AG04450 (cell line): ENCODE measurements around the gene ASGR1. TPM values are rescaled to one million over a fixed set of nuclear protein-coding genes. Genes with fewer than 3 reads are reported as not detected.
A peak's percentile ranks its signal among the peaks of the same experiment; 100 is the strongest.

Experiments
- CTCF ChIA-PET: fragments of 300-600, 350-600 bp; formaldehyde crosslinking; extraction: SDS; loops from one replicate; lab custom pipeline; 2022; ENCODE audit warnings: antibody characterized with exemption, inconsistent platforms; lab: Charles Lee
- POLR2A ChIA-PET: fragments of 350-600 bp; formaldehyde crosslinking; extraction: SDS; loops from one replicate; lab custom pipeline; 2021; ENCODE audit warnings: antibody characterized with exemption, inconsistent platforms; lab: Yijun Ruan, JAX
- DNase-seq: peaks from one replicate; pipeline ENCODE4 v3.0.0-alpha.2; 2011; ENCODE audit warnings: low read depth, low spot score
- H3K27ac ChIP-seq: one replicate; pipeline ENCODE4 v1.5.1; 2012; ENCODE audit warnings: low read depth, low read length, control low read depth
- H3K27me3 ChIP-seq: one replicate; pipeline ENCODE4 v1.6.0; 2012; ENCODE audit warnings: low read length; ENCODE audit not compliant: control insufficient read depth, insufficient read depth
- H3K4me3 ChIP-seq: 2 replicates; pipeline ENCODE4 v1.5.1; 2011; ENCODE audit warnings: mild to moderate bottlenecking, low read depth, low read length, control low read depth
- H3K9me3 ChIP-seq: 2 replicates; pipeline ENCODE4 v1.5.1; 2012; ENCODE audit warnings: low read length; ENCODE audit not compliant: control insufficient read depth, insufficient read depth
- polyA plus RNA-seq: library from polyadenylated mRNA; depleted of rRNA; stranded (reverse); fragments of >200 nt; gene quantifications from 2 replicates; pipeline ENCODE4 v1.2.3, GENCODE V29; 2011
- TF ChIP-seq, protein P1 (sequence below): IDR thresholded peaks from 2 replicates; pipeline ENCODE4 v1.5.1; 2011; ENCODE audit warnings: low read depth, low read length, control low read depth, inconsistent platforms

The ASGR1 gene
- polyA plus RNA-seq, 1 experiment = 1.1 TPM

DNA sequence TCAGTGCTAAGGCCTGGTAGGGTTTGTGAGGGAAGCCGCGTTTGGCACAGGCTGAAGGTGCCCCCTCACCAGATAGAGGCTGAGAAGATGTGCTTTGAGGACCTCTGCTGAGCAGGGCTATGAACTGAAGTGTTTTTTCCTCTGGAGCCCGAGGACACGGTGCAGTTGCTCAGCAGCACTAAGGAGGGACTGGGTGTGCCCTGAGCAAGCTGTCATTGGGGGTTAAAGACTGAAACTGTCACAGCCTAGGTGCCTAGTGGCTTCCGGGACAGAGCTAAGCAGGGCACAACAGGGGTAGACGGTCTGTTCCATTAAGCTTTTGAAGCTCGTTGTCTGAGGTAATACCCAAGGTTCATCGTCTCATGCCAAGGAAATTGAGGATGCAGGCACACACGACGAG lies 39.8 kb downstream of the ASGR1 start:
- ChIA-PET POLR2A (no interaction called here), CTCF (interaction anchor here (1.6 to 7.4 kb wide), 2 partner anchors 90 to 228 kb away, joined by 3 to 250 read pairs; no protein-coding TSS in a partner anchor)
- H3K9me3 ChIP-seq = no peaks in the 10 kb centered on the region
- TF ChIP-seq, protein P1, sequence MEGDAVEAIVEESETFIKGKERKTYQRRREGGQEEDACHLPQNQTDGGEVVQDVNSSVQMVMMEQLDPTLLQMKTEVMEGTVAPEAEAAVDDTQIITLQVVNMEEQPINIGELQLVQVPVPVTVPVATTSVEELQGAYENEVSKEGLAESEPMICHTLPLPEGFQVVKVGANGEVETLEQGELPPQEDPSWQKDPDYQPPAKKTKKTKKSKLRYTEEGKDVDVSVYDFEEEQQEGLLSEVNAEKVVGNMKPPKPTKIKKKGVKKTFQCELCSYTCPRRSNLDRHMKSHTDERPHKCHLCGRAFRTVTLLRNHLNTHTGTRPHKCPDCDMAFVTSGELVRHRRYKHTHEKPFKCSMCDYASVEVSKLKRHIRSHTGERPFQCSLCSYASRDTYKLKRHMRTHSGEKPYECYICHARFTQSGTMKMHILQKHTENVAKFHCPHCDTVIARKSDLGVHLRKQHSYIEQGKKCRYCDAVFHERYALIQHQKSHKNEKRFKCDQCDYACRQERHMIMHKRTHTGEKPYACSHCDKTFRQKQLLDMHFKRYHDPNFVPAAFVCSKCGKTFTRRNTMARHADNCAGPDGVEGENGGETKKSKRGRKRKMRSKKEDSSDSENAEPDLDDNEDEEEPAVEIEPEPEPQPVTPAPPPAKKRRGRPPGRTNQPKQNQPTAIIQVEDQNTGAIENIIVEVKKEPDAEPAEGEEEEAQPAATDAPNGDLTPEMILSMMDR = no peak
- no peak for DNase-seq
- H3K27me3 ChIP-seq = peaks cover 39% of the 10 kb centered on the region
- no peak overlapping the region for H3K27ac ChIP-seq
- H3K4me3 ChIP-seq = no peak overlapping the region

- TF ChIP-seq, protein P1 = no peak
- no peak overlapping the region for H3K27ac ChIP-seq
- ChIA-PET CTCF (interaction anchor here (1.6 to 7.4 kb wide), 2 partner anchors 89 to 228 kb away, joined by 3 to 250 read pairs; no protein-coding TSS in a partner anchor), POLR2A (no interaction called here)
- peaks cover 41% of the 10 kb centered on the region for H3K27me3 ChIP-seq
- DNase-seq = no peak
- no peak overlapping the region for H3K4me3 ChIP-seq
- no peaks in the 10 kb centered on the region for H3K9me3 ChIP-seq
Measured at GRCh38 chr17:7138800-7139381, 40.3 kb downstream of the ASGR1 start.

- ChIA-PET POLR2A (no interaction called here), CTCF (interaction anchor here (0.7 to 7.4 kb wide), 20 partner anchors 9 to 226 kb away, joined by 3 to 250 read pairs (median 6); no protein-coding TSS in a partner anchor)
- Histone ChIP-seq H3K27me3 (peaks cover 50% of the 10 kb centered on the region), H3K9me3 (no peaks in the 10 kb centered on the region; the same call in 1 of the 2 replicates), H3K4me3 (no peak overlapping the region), H3K27ac (no peak overlapping the region)
- TF ChIP-seq, protein P1 = no peak
- DNase-seq = no peak
Measured at GRCh38 chr17:7137171-7137943, 41.8 kb downstream of the ASGR1 start.

- ChIA-PET POLR2A (interaction anchor here (0.7 kb wide), 1 partner anchor 86 kb away, joined by 3 read pairs; no protein-coding TSS in a partner anchor), CTCF (interaction anchor here (0.5 to 7.4 kb wide), 21 partner anchors 10 to 1679 kb away, joined by 3 to 250 read pairs (median 6); partner anchors contain the start of gene ASGR1)
- H3K27ac ChIP-seq = no peak overlapping the region
- no peaks in the 10 kb centered on the region; the same call in 1 of the 2 replicates for H3K9me3 ChIP-seq
- TF ChIP-seq, protein P1 = peak; percentile 96
- DNase-seq = peak; percentile 34
- peaks cover 53% of the 10 kb centered on the region for H3K27me3 ChIP-seq
- no peak overlapping the region for H3K4me3 ChIP-seq
Measured at GRCh38 chr17:7136266-7136877, 42.8 kb downstream of the ASGR1 start.
